Left ventricle myocardium inferior (tissue), 1 donor: Measurements from ENCODE around the gene LIME1. TPM values are rescaled to one million over a fixed set of nuclear protein-coding genes. Genes with fewer than 3 reads are reported as not detected.

ENCODE experiments used
- DNase-seq: peaks from one replicate; pipeline ENCODE4 v3.0.0-alpha.2; 2020
- H3K27ac ChIP-seq: fragments of 200-600 bp; replicated peaks from 2 replicates; pipeline ENCODE4 v1.8.0; 2021
- H3K27me3 ChIP-seq: fragments of 200-600 bp; 2 replicates; pipeline ENCODE4 v1.8.0; 2021; ENCODE audit warnings: low read depth
- H3K36me3 ChIP-seq: fragments of 200-600 bp; 2 replicates; pipeline ENCODE4 v1.8.0; 2021
- H3K4me1 ChIP-seq: fragments of 200-600 bp; 2 replicates; pipeline ENCODE4 v1.8.0; 2021
- H3K4me3 ChIP-seq: fragments of 200-600 bp; 2 replicates; pipeline ENCODE4 v1.8.0; 2021; ENCODE audit warnings: mild to moderate bottlenecking, moderate library complexity
- H3K9me3 ChIP-seq: fragments of 200-600 bp; replicated peaks from 2 replicates; pipeline ENCODE4 v1.8.0; 2021
- CTCF ChIP-seq: fragments of 200-600 bp; IDR thresholded peaks from 2 replicates; pipeline ENCODE4 v1.8.0; 2021; ENCODE audit warnings: antibody characterized with exemption, mild to moderate bottlenecking, borderline replicate concordance
- intact Hi-C: fragments of 100-400 bp; cut with micrococcal nuclease; formaldehyde crosslinking; loops from one replicate; pipeline ENCODE4 v1.11.0; 2022
- total RNA-seq: library from RNA; stranded (reverse); fragmentation: NEBNext Ultra II Directional; extraction: Animal tissue kit (Norgen Biotek cat#: 25700); gene quantifications from one replicate; pipeline ENCODE4 v1.2.1, GENCODE V29; 2021
- donor health status: DM: no; HTN: yes; CAD: no; lungs with severe emphysema.

Gene LIME1
- total RNA-seq, 1 donor from 2014 or later = 3.4 TPM

GRCh38 chr20:63742381-63743024, 6.0 kb downstream of the LIME1 start:
- intact Hi-C loops = no loop called here
- Histone ChIP-seq H3K27ac (peak overlapping the region; percentile 94), H3K4me1 (peaks cover 46% of the 10 kb centered on the region), H3K36me3 (peaks cover 52% of the 10 kb centered on the region), H3K4me3 (no peak overlapping the region), H3K9me3 (no peaks in the 10 kb centered on the region), H3K27me3 (no peaks in the 10 kb centered on the region)
- TF ChIP-seq CTCF = no peak
- DNase-seq = no peak

- Histone ChIP-seq H3K4me1 (peaks cover 46% of the 10 kb centered on the region), H3K27ac (peak overlapping the region; percentile 94), H3K9me3 (no peaks in the 10 kb centered on the region), H3K27me3 (no peaks in the 10 kb centered on the region), H3K4me3 (no peak overlapping the region), H3K36me3 (peaks cover 52% of the 10 kb centered on the region)
- no peak for TF ChIP-seq CTCF
- intact Hi-C loops = no loop called here
- DNase-seq = no peak
Measured at GRCh38 chr20:63743210-63743970, 6.9 kb downstream of the LIME1 start.

- intact Hi-C loops = no loop called here
Measured at GRCh38 chr20:63744158-63744557, 7.7 kb downstream of the LIME1 start.

GRCh38 chr20:63744574-63745423, 8.3 kb downstream of the LIME1 start:
- Histone ChIP-seq H3K4me3 (no peak overlapping the region), H3K27me3 (no peaks in the 10 kb centered on the region), H3K4me1 (peaks cover 39% of the 10 kb centered on the region), H3K9me3 (no peaks in the 10 kb centered on the region), H3K27ac (peak overlapping the region; percentile 8), H3K36me3 (peaks cover 54% of the 10 kb centered on the region)
- TF ChIP-seq CTCF = no peak
- intact Hi-C loops = no loop called here
- DNase-seq = no peak

More at GRCh38 chr20:63744158-63744557, 7.7 kb downstream of the LIME1 start:
- no peaks in the 10 kb centered on the region for H3K27me3 ChIP-seq
- H3K9me3 ChIP-seq = no peaks in the 10 kb centered on the region
- H3K4me3 ChIP-seq = no peak overlapping the region
- TF ChIP-seq CTCF = no peak
- no peak for DNase-seq
- peaks cover 40% of the 10 kb centered on the region for H3K4me1 ChIP-seq
- H3K36me3 ChIP-seq = peaks cover 52% of the 10 kb centered on the region
- no peak overlapping the region for H3K27ac ChIP-seq

GRCh38 chr20:63745424-63745805, 9.0 kb downstream of the LIME1 start:
- no peak for TF ChIP-seq CTCF

More at GRCh38 chr20:63745424-63745805, 9.0 kb downstream of the LIME1 start:
- no peak for DNase-seq
- peaks cover 61% of the 10 kb centered on the region for H3K36me3 ChIP-seq
- H3K27ac ChIP-seq = no peak overlapping the region
- peaks cover 36% of the 10 kb centered on the region for H3K4me1 ChIP-seq
- H3K27me3 ChIP-seq = no peaks in the 10 kb centered on the region
- intact Hi-C loops = no loop called here
- H3K9me3 ChIP-seq = no peaks in the 10 kb centered on the region
- H3K4me3 ChIP-seq = no peak overlapping the region
